Activated naive CD4-positive, alpha-beta T cell treated with Interleukin-2 at 50 U/mL for 16 hours (primary cell): ENCODE measurements around the gene ESRRG.

ENCODE experiments used
- DNase-seq: peaks from one replicate; pipeline ENCODE4 v3.0.0-alpha.2; 2020

Gene ESRRG

GRCh38 chr1:216626394-216627067, 96.7 kb downstream of the ESRRG start:
- no peak for DNase-seq

DNA sequence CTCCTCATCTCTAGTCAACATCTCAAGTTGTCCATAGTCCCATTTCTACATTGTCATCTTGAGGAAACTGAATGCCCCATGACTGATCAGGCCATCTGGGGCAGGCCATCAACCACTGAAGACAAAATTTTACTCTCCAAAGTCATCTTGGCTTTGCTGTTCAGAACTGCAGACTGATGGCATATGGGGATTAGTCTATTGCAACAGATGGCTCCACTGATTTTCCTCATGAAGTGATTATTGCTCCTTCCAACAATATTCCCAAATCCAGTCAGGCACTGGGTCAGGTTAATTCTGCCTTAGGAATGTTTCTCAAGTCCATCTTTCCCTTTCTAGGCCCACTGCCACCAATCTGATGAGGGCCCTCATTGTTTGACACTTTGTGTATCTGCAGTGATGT, 101.7 kb downstream of the ESRRG start:
- DNase-seq = no peak

DNA sequence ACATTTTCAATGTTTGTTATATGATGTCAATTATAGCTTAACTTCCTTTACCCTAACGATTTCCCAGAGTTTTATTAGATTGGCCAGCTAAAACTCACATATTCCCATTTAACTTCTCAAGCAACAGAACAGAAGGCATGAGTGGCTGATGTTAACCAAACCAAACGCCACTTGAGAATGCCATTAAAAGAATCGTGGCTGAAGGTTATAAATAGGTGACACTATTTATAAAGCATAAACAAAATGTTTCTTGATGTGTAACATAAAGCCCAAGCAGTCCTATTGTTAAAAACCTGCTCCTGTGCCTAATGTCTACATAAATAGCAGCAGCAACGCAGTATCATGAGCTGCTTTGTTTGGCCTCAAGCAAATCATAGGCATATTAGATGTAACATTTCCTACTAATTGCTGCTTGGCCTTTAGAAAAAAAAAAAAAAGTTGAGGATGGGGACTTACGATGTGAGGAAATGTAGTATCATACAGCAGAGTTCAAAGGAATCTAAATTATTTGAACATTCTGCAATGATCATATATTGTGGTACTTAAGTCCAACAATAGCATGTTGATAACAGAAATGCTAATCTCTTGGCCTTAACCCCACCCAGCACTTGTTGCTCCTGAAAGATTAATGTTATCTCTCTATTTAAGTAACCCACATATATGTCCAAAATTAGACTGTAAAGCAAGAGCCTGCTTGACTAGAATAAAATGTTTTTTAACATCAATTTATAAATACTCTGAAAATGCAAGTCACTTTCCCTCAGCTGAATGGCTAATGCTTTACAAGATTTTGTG, 106.0 kb downstream of the ESRRG start:
- no peak for DNase-seq

- DNase-seq = no peak
Measured at GRCh38 chr1:216616425-216616824, 106.8 kb downstream of the ESRRG start.

GRCh38 chr1:216614011-216614934, 109.0 kb downstream of the ESRRG start:
- no peak for DNase-seq

DNA sequence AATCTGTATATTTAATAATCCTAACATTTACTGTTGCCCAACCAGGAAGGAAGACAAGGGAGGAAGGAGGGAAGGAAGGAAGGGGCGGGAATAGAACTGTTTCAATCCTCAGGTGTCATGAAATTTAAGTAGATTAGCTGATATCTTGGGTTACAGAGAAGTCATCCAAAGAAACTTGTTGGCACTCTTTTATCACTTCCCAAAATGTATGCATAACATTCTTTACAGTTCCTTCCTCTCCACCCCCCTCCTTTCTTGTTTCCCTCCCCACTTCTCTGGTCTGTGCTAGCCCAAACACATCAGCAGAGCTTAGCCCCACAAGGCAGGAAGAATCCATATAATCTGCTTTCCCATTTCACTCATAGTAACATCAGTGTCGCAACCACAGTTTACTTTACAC, 110.9 kb downstream of the ESRRG start:
- no peak for DNase-seq

GRCh38 chr1:216607067-216607697, 116.0 kb downstream of the ESRRG start:
- no peak for DNase-seq

- DNase-seq = no peak
Measured at GRCh38 chr1:216606047-216606637, 117.1 kb downstream of the ESRRG start.

- no peak for DNase-seq
Measured at GRCh38 chr1:216604771-216605170, 118.5 kb downstream of the ESRRG start.

DNA sequence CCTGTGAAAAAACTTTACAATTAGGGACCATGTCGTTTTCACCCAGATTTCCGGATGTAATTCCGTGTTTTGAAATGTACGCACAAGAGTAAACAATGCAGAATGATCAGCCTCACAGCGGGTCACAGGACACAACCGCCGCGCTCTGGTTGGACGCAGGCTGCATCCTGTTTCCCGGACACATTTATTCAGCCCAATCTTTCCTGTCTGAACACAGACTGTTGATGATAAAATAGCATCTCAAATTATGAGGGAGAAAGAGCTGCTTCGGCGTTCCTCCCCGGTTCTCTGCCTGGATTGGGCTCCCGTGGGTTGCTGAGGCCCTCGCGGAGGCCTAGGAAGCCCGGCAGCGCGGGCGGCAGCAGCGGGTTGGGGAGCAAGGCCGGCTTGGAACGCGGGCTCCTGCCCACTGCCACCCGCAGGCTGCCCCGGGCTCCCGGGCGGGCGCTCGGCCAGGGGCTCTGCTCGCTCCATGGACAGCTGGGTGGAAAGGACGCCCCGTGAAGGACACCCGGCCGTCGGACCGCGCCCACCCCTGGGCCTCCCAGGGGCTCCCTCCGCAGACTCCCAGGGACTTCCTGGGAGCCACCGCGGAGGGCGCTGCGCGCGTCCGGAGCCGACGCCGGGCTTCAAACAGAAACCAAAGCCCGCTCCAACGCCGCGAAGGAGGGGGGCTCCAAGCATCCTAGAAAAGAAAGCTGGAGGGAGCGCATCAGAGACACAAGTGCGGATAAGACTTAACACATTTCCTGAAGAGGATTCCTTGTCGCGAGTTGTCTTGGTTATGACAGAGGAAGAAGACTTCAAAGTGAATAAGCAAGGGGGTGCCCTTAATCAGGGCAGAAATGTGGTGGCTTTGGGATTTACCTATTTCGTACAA, 122.3 kb downstream of the ESRRG start:
- no peak for DNase-seq

- DNase-seq = no peak
Measured at GRCh38 chr1:216599851-216600250, 123.4 kb downstream of the ESRRG start.

DNA sequence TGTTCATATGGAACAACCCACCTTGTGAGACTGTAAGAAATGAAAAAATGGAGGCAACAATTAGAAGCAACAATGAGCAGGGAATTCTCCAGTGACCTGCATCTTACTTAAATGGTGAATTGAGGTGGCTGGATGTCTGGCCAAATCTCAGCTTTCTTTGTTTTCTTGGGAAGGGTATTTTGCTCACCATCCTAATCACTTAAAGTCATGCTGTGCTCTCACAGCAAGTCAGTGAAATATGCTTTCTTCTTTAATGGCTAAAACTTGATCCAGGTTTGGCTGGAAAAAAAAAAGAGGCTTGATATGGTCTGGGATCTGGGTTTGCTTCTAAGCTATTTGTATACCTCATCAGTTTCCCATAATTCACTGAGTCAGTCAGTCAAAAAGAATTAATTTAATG, 124.8 kb downstream of the ESRRG start:
- no peak for DNase-seq

DNA sequence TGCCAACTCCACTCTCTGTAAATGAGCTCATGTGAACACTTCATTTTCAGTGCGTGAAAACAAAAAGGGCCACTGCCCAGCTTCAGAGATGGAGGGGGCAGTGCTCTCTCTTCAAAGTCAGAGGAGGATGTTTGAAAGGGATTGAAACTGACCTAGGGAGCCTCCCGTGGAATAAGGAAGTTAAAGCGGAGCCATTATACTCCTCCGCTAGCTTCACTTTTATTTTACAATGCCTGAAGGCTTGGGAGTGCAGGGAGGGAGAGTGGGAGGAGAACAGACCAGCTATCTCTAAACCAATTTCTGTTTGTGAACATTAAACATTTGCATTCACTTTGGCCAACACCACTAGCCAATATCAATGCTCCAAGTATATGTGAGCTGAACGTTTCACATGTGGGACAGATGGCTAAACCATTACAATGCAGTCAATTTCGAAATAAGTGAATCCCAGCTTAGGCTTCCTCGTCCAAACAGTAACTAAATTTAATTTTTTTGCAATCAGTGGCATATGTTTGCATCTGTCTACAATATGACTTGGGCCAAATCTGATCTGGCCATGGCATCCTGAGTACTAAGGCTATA, 126.9 kb downstream of the ESRRG start:
- no peak for DNase-seq

DNA sequence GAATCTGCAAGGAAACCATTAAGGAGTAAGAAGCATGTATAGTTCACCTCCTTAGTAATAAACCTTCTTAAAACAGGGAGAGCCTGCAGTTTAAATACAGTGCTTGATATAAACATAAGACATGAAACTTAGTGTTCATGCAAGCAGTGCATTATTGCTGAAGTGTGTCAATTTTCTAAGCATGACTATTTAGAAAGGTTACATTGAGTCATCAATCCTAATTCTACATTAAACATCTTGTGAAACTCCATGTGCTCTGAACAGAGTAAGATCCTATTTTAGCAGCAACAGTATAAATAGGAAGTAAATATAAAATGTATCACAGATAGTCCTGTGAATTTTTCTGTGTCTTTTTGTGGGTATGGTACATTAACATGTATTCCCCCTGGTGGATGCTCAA, 135.5 kb downstream of the ESRRG start:
- DNase-seq = no peak

- no peak for DNase-seq
Measured at GRCh38 chr1:216582151-216582550, 141.1 kb downstream of the ESRRG start.

DNA sequence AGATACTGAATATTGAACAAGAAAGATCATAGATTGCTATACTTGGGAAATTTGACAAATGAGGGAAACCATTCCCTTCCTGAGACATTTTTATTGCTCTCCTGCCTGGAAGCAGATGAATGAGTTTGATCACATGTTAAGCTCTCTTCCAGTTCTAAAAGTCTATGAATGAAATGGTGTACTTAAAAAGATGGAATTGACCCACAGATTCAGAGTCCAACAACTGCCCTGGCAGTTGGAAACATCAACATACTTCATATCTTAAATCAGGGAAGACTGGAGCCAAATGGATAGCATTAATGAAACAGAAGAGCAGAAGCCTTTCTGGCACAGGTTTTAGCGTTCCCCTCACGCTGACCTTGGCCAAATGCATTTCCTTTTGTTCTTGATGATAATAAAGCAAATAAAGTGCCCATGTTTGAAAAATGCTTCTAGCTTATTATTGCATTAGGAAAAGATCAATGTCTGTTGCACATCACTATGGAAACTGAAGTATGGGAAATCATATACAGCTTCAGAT, 142.6 kb downstream of the ESRRG start:
- DNase-seq = no peak

DNA sequence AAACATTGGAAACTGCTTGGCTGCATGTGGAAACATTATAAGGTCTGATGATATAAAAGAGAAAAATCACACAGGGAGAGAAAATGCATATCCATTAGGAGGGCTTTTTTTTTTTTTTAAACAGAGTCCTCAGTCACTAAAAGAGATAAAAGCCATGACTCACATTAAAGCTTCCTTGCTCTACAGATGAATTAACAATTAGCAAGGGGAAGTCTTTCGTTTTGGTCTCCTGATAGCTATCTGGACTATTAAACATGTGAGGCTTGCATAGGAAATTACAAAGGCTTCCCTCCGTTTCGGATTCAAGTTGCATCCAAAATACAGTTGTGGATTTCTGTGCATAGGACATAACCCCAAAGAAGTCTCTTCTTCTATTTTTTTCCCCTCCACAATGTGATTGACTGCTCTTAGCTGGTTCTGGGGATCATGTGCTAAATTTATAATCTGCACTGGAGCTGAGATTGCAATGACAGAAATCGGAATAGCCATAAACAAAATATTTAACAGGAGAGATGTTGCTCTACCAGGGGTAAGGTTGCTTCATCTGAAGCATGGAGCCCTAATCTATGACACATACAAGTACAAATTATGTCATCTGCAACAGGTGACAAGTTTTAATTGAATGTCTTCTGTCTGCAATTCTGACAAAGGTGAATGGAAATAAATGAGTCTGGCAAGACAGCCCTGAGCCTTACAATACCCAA, 146.8 kb downstream of the ESRRG start:
- no peak for DNase-seq

GRCh38 chr1:216566641-216567205, 156.5 kb downstream of the ESRRG start:
- no peak for DNase-seq

DNA sequence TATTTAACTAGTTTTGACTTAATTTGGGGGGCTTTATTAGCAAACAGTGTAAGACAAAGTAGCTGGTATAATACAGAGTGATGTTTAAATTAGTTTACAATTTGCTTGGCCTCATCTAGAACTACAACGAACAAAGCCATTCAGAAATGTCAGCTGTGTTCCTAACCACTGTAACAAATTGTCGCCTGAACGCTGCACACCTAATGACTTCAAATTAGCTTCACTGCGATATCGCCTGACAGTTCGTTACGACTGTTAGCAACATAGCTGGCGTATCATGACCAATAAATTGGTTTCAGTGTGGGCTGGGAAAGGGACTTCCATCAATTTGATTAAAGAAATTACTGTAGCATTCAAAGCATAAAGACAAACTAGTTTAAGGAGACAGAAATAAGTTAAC, 160.1 kb downstream of the ESRRG start:
- no peak for DNase-seq

DNA sequence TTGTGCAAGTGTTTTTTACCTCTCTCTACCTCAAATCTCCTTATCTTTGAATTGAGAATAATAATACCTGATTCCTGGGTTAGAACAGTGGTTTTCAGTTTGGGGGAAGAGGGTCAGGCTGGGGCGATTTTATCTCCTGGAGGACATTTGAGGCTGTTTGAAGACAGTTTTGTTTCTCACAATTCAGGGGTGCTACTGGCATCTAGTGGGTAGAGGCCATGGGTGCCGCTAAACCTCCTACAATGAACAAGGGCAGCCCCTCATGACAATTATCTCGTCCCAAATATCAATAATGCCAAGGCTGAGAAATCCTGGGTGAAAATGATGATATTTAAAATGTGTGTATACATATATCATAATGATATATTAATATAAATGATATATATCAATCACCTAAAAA, 160.8 kb downstream of the ESRRG start:
- DNase-seq = no peak
